NAMALWA (cell line): ENCODE measurements around the gene WWC1.

Experiments used
- DNase-seq: peaks from one replicate; pipeline ENCODE4 v3.0.0-alpha.2; 2015; ENCODE audit warnings: low spot score

WWC1 gene

GRCh38 chr5:168489059-168489458 is 197.6 kb downstream of the WWC1 start:
- no peak for DNase-seq

GRCh38 chr5:168494057-168494555 is 202.7 kb downstream of the WWC1 start:
- DNase-seq, result no peak

GRCh38 chr5:168502563-168503237 is 211.3 kb downstream of the WWC1 start:
- DNase-seq, result no peak

GRCh38 chr5:168513861-168514428 is 222.5 kb downstream of the WWC1 start:
- DNase-seq, result no peak
